Measurements from ENCODE around the gene SLC27A2. TPM values are rescaled to one million over a fixed set of nuclear protein-coding genes. Genes with fewer than 3 reads are reported as not detected.

The SLC27A2 gene
- total and polyA plus RNA-seq, 5 experiments from 2014 or later, result 0.16 to 0.74 (median 0.21) TPM; not detected in 2

DNA sequence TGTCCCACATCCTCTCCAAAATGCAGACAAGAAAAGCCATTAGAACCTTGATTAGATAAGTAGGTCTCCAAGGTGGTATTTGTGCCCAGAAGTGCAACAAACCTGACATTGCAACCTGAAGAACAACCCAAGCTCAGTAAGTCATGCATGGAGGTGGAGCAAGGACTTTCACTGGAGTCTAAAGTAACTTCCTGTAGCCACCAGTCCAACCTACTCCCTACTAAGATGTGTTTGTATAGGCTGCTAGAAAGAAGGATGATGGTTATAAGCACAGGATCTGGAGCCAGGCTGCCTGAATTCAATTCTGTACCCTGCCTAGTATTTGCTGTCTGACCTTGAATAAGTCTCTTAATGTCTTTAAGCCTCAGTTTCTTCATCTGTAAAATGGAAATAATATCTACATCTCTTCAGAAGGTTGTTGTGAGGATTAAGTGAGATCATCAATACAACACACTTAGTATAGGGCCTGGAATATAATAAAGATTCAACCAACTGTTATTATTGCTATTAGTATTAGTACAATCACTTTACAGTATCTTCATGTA, 51.3 kb downstream of the SLC27A2 start:
- H3K4me3 Mint-ChIP-seq, result no peak overlapping the region
- POLR2A ChIA-PET, result no interaction called here
- peaks cover 0 to 1% (median 0%) of the 10 kb centered on the region in 4 donors for H3K4me1 Mint-ChIP-seq
- no peaks in the 10 kb centered on the region for H3K27me3 Mint-ChIP-seq
- no peak for DNase-seq
- H3K27ac Mint-ChIP-seq, result no peak overlapping the region
- no peaks in the 10 kb centered on the region for H3K36me3 Mint-ChIP-seq
- no peaks in the 10 kb centered on the region for H3K9me3 Mint-ChIP-seq
- ATAC-seq, result no peak

DNA sequence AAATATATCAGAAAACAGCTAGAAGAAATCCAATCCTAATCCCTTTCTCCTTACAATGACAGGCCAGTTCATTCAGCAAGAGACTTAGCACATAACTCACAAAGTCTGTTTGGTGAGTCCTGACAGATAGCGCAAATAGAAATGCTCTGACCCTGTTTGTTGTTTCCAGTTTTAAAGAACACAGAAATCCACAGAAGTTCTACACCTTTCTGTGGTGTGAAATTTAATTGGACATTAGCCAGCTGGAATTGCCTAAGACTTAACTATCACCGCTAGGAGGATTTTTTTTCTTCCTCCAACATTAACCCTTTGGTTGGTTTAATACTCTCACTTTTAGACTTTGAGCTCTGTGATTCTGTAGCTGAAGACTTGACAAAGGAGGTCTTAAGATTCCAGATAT, 52.8 kb downstream of the SLC27A2 start:
- DNase-seq, result no peak
- no peaks in the 10 kb centered on the region for H3K36me3 Mint-ChIP-seq

GRCh38 chr15:50235794-50236193, 53.8 kb downstream of the SLC27A2 start:
- DNase-seq (no peak), ATAC-seq (no peak)
- no peak overlapping the region for H3K27ac Mint-ChIP-seq
- H3K4me1 Mint-ChIP-seq, result no peaks in the 10 kb centered on the region
- no peaks in the 10 kb centered on the region for H3K27me3 Mint-ChIP-seq
- H3K4me3 Mint-ChIP-seq, result no peak overlapping the region
- POLR2A ChIA-PET, result no interaction called here
- no peaks in the 10 kb centered on the region for H3K9me3 Mint-ChIP-seq
- no peaks in the 10 kb centered on the region for H3K36me3 Mint-ChIP-seq

More for the DNA sequence above, 52.8 kb downstream of the SLC27A2 start:
- POLR2A ChIA-PET, result no interaction called here
- Mint-ChIP-seq H3K4me1 (no peaks in the 10 kb centered on the region), H3K4me3 (no peak overlapping the region), H3K9me3 (no peaks in the 10 kb centered on the region), H3K27me3 (no peaks in the 10 kb centered on the region), H3K27ac (no peak overlapping the region)
- no peak for ATAC-seq

DNA sequence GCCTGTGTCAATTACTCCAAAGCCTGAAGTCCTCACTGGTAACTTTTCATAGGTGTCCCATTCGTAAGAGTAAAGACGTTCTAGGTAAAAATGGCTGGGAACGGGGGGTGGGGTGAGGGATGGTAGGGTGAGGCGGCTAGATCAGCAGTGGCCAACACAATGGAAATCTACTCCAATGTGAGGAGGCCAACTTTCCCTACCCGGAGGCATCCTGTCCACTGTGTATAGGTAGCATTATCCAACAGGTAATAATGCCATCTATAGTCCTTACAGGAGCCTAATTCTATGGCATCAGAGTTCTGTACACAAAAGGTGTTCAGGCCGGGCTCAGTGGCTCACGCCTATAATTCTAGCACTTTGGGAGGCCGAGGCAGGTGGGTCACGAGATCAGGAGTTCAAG, 54.4 kb downstream of the SLC27A2 start:
- DNase-seq (no peak), ATAC-seq (no peak)
- Mint-ChIP-seq H3K36me3 (no peaks in the 10 kb centered on the region), H3K27me3 (no peaks in the 10 kb centered on the region), H3K9me3 (no peaks in the 10 kb centered on the region), H3K4me3 (no peak overlapping the region), H3K27ac (no peak overlapping the region), H3K4me1 (peaks cover 0 to 2% (median 0%) of the 10 kb centered on the region in 4 donors)
- POLR2A ChIA-PET, result no interaction called here

GRCh38 chr15:50238255-50238654, 56.3 kb downstream of the SLC27A2 start:
- no peaks in the 10 kb centered on the region for H3K27me3 Mint-ChIP-seq
- ATAC-seq (no peak), DNase-seq (no peak)
- no peak overlapping the region for H3K4me3 Mint-ChIP-seq
- H3K4me1 Mint-ChIP-seq, result peaks cover 0 to 2% (median 0%) of the 10 kb centered on the region in 4 donors
- H3K36me3 Mint-ChIP-seq, result no peaks in the 10 kb centered on the region
- no peak overlapping the region for H3K27ac Mint-ChIP-seq
- POLR2A ChIA-PET, result no interaction called here
- no peaks in the 10 kb centered on the region for H3K9me3 Mint-ChIP-seq

GRCh38 chr15:50241684-50242450, 59.9 kb downstream of the SLC27A2 start:
- H3K27ac Mint-ChIP-seq, result no peak overlapping the region
- H3K4me3 Mint-ChIP-seq, result no peak overlapping the region
- POLR2A ChIA-PET, result no interaction called here
- ATAC-seq (no peak), DNase-seq (no peak)
- no peaks in the 10 kb centered on the region for H3K9me3 Mint-ChIP-seq
- H3K4me1 Mint-ChIP-seq, result peaks cover 0 to 2% (median 1%) of the 10 kb centered on the region in 4 donors
- no peaks in the 10 kb centered on the region for H3K27me3 Mint-ChIP-seq
- H3K36me3 Mint-ChIP-seq, result no peaks in the 10 kb centered on the region

GRCh38 chr15:50244153-50244552, 62.2 kb downstream of the SLC27A2 start:
- Mint-ChIP-seq H3K36me3 (no peaks in the 10 kb centered on the region), H3K27me3 (no peaks in the 10 kb centered on the region), H3K4me3 (no peak overlapping the region), H3K4me1 (peaks cover 8 to 24% (median 18%) of the 10 kb centered on the region in 4 donors), H3K9me3 (no peaks in the 10 kb centered on the region), H3K27ac (no peak overlapping the region)
- ATAC-seq, result no peak
- POLR2A ChIA-PET, result no interaction called here
- DNase-seq, result no peak

DNA sequence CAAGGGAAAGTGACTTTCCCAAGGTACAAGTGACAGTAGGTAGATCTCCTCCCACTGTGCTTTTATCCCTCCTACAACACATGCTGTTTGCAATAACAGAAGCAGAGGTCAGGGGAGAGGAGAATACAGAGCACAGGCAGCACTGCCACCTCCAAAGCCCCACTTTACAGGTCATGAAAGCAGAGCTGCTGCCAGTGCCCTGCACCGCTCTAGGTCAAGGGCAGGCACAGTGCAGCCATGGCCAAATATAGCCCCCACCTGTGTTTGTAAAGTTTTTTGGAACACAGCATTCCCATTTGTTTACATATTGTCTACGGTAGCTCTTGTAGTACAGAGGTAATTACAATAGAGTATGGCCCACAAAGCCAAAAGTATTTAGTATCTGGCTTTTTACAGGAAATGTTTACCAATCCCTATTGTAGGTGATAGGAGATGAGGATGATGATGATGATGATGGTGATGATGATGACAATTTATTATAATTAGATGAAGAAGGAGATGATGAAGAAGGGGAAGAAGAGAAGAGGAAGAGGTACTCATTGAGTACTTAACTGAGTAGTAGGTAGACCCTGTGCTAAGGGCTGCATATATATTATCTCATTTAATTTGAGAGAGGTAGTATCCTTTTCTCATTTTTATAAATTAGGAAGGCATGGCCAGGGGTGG, 63.1 kb downstream of the SLC27A2 start:
- peaks cover 8 to 25% (median 19%) of the 10 kb centered on the region in 4 donors for H3K4me1 Mint-ChIP-seq
- no peaks in the 10 kb centered on the region for H3K36me3 Mint-ChIP-seq
- ATAC-seq, result no peak
- H3K27me3 Mint-ChIP-seq, result no peaks in the 10 kb centered on the region
- no peak for DNase-seq
- no peak overlapping the region for H3K4me3 Mint-ChIP-seq
- POLR2A ChIA-PET, result no interaction called here
- H3K9me3 Mint-ChIP-seq, result no peaks in the 10 kb centered on the region
- H3K27ac Mint-ChIP-seq, result peak overlapping the region in 1 of 10 donors; percentile 0

GRCh38 chr15:50246631-50247030, 64.6 kb downstream of the SLC27A2 start:
- no peak for DNase-seq
- Mint-ChIP-seq H3K27ac (peak overlapping the region in 1 of 10 donors; percentile 57), H3K9me3 (no peaks in the 10 kb centered on the region), H3K36me3 (no peaks in the 10 kb centered on the region), H3K4me3 (peak overlapping the region in 1 of 10 donors; percentile 19), H3K27me3 (no peaks in the 10 kb centered on the region), H3K4me1 (peaks cover 6 to 25% (median 19%) of the 10 kb centered on the region in 4 donors)
- POLR2A ChIA-PET, result interaction anchor here (2.0 kb wide), 1 partner anchor 109 kb away, joined by 10 read pairs; the partner anchor contains the start of gene GABPB1
- no peak for ATAC-seq

DNA sequence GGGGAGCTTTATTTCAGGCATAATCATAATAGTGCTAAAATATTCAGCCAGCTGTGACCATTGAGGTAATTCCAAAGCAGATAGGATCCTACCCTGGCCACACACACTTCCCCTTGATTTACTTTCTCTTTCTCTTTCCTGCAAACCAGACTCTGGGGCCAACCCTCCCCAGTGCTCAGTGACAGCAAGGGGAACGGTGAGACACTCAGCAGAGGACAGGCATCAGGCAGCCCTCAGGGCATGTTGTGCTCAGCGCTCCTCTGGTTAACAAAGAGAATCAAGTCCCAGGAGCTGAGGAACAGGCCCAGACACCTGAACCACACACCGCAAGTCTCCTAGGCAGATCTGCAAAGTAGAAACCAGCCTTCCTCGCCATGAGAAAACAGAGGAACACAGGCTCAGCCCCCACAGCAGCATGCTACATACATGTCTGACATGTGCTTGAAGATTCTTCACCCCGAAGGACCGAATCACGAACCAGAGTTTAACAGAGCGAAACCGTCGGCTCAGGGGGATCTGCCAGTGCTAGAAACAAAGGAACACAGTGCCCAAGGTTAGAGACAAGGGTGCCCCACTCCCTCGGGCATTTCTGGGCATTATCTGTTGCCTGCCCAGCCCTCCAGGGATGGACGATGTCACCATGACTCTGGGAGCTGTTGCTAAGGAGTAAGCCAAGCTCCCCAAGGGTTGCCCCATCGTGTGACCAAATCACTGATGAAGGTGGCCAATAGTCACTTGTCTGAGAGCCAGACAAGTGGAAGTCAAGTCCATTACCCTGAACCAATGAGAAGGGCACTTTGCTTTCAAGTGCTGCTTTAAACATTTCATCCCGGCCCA, 66.0 kb downstream of the SLC27A2 start:
- Mint-ChIP-seq H3K4me3 (peak overlapping the region; percentile 63 to 86 (median 78)), H3K4me1 (peaks cover 6 to 25% (median 19%) of the 10 kb centered on the region in 4 donors), H3K27me3 (peaks cover 0 to under 1% (median 0%) of the 10 kb centered on the region in 5 donors), H3K9me3 (no peaks in the 10 kb centered on the region), H3K36me3 (no peaks in the 10 kb centered on the region), H3K27ac (peak overlapping the region; percentile 89 to 98 (median 93))
- DNase-seq, result peak in 9 of 10 donors; percentile 1 to 69 (median 27)
- POLR2A ChIA-PET, result interaction anchor here (2.0 kb wide), 1 partner anchor 107 kb away, joined by 10 read pairs; the partner anchor contains the start of gene GABPB1
- ATAC-seq, result peak; percentile 97 to 99

- POLR2A ChIA-PET, result no interaction called here
- DNase-seq, result no peak
- Mint-ChIP-seq H3K4me1 (peaks cover 6 to 25% (median 19%) of the 10 kb centered on the region in 4 donors), H3K4me3 (peak overlapping the region in 2 of 10 donors; percentile 28 to 38), H3K36me3 (no peaks in the 10 kb centered on the region), H3K27ac (peak overlapping the region in 8 of 10 donors; percentile 3 to 96 (median 82)), H3K9me3 (no peaks in the 10 kb centered on the region), H3K27me3 (peaks cover 0 to 3% (median 0%) of the 10 kb centered on the region in 5 donors)
- ATAC-seq, result no peak
These were observed 67.1 kb downstream of the SLC27A2 start for GRCh38 chr15:50248994-50249582.

DNA sequence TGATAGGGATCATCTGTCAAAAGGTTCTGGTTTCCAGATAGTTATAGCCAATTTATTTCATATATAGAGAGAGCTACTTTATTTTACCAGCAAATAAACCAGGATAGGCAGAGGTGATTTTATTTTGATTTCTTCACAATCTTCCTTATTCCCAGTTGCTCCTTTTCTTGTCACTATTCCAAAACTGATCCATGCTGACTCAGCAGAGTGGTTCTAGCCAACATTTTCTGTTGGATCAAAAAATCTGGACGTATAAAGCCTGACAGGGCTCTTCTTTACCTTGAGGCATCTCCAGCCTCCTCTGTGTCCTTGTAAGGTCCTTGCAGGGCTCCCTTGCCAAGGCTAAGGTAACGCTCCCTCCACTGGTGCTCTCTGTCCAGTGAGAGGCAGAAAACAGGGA, 67.7 kb downstream of the SLC27A2 start:
- H3K4me3 Mint-ChIP-seq, result no peak overlapping the region
- H3K27me3 Mint-ChIP-seq, result peaks cover 0 to 7% (median 0%) of the 10 kb centered on the region in 5 donors
- POLR2A ChIA-PET, result no interaction called here
- H3K4me1 Mint-ChIP-seq, result peaks cover 6 to 25% (median 19%) of the 10 kb centered on the region in 4 donors
- DNase-seq, result no peak
- H3K27ac Mint-ChIP-seq, result no peak overlapping the region
- no peak for ATAC-seq
- H3K9me3 Mint-ChIP-seq, result no peaks in the 10 kb centered on the region
- no peaks in the 10 kb centered on the region for H3K36me3 Mint-ChIP-seq

All from naive thymus-derived CD8-positive, alpha-beta T cell (primary cell).